NCI-H146 treated with DMSO at 0.1 percent for 48 hours (cell line): ENCODE results near the gene GAS6.
"Not testable (repeated sequence)": the region's sequence is repeated elsewhere in the genome, so short reads cannot be mapped to it uniquely, and the experiment has no call there.

Experiments used
- DNase-seq: peaks from one replicate; lab custom pipeline; 2025; ENCODE audit not compliant: unreplicated experiment; lab: John Stamatoyannopoulos, UW

The GAS6 gene

DNA sequence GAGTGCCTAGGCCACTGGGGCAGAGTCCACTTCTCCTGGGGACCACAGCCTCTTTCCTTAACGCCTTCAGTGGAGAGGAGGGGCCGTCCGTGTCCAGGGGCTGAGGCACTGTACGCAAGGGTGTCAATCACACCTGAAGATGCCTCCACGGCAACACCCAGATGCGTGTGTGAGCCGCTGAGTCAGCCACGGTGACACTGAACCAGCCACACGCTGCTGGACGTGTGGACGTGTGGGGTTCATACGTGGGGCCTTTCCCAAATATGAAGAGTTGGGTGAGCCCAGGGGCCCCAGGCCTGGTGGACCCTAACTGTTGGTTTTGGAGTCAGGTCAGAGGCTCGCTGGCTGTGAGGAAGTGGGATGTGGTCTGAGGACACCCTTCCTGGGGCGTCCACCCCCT lies 53.2 kb downstream of the GAS6 start:
- no peak for DNase-seq

DNA sequence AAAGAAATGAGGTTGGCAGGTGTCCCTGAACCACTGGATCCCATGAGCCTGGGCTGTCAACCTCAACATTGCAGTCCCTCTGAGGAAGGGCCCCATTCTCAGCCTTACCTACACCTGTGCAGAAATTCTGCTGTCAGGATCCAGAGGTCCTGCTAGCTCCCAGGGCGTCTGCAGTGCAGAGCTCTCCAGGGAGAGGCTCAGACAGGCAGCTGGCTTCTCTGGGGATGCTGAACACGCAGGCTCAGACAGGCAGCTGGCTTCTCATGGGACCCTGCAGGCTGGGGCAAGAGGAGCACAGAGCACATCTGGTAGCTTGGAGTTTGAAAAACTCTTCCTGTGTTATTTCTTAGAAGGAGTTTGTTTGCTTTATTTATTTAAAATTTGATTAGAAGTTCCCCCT lies 53.9 kb downstream of the GAS6 start:
- DNase-seq = no peak

- DNase-seq = no peak
Observed at GRCh38 chr13:113808058-113808834, 55.6 kb downstream of the GAS6 start.

GRCh38 chr13:113806526-113806925 lies 57.4 kb downstream of the GAS6 start:
- DNase-seq = no peak

DNA sequence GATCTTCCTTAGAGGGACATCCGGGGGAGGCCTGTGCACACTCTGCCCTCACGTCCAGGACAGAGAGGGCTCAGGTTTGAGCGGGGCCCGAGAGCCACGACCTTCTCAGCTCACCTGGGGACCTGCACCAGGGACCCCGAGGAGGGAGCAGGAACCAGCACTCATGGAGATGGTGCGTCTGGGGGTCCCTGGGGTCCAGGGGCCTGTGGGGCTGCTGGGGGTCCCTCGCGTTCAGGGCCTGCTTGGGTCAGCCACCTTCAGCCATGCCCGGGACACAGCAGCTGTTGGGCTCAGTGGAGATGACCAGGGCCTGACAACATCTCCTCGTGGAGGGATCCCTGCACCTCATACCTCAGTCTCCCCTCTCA lies 57.8 kb downstream of the GAS6 start:
- DNase-seq = no peak

DNA sequence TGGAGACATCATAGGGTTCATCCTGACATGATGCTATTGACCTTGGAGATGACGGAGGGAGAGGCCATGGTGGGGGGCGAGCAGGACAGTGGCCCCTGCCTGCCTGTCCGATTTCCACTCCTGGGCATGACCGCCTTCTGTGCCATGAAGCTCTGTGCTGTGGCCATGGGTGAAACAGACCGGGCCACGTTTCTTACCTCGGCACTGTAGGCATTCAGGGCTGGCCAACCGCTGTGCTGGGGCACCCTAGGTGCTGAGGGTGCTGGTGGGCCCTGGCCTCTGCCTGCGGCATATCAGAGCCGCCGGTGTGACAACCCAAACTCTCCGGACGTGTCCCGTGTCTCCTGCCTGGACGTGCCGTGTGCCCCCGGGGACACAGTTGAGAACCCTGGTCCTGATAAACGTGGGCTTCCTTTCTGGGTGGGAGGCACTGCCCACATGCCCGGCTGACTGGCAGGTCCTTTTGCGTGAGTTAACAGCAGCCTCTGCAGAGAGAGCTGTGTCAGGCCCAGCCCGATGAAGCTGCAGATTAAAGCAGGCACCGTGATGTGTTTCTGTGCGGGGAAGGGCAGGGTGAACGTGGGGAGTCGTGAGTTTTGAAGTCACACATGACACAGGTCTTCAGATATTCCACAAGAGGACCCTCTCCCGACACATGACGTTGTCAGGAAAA lies 58.3 kb downstream of the GAS6 start:
- no peak for DNase-seq

GRCh38 chr13:113804703-113805430 lies 59.0 kb downstream of the GAS6 start:
- DNase-seq = no peak

GRCh38 chr13:113804017-113804702 lies 59.7 kb downstream of the GAS6 start:
- DNase-seq = no peak

DNA sequence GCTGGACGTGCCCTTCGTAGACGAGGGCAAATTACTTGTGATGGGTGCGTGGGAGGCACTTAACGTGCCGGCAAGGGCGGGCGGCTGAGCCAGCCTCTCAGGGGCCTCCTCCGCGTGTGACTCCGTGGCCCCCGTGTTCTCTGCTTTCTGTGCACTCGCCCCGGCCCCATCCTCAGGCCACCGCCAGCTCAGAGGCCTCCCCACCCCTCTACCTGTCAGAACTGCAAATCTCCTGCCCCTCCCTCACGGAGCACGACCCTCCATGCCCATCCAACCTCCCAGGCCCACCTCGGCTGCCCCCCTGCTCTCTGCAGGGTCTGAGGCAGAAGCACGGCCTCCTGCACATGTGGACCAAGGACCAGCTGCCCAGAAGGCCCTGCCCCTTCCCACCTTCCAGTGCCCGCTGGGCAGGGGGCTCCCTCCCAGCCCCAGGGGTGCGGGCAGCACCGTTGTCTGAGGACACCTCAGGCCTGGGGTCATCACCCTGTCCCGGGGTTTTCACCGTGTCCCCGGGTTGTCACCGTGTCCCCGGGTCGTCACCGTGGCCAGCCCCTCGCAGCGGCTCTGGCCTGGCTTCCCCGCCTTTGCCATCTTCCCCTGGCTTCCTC lies 60.4 kb downstream of the GAS6 start:
- DNase-seq = no peak

DNA sequence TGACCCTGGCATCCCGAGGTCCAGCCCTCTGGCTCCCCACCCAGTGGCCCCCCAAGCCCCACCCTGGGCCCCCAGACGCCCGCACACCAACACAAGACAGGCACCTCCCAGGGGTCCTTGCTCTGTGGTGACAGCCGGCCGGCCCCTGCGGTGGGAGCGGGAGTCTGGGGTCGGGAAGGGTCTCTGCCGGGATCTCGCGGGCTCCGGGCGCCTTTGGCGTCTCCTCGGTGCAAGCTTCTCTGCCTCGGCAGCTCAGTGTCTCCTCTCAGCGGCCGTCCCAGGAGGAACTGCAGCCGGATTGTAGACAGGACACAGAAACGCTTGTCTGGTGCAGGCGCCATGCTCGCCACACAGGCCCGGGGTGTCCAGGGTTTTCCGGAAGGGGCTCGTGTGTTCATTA lies 61.1 kb downstream of the GAS6 start:
- no peak for DNase-seq

DNA sequence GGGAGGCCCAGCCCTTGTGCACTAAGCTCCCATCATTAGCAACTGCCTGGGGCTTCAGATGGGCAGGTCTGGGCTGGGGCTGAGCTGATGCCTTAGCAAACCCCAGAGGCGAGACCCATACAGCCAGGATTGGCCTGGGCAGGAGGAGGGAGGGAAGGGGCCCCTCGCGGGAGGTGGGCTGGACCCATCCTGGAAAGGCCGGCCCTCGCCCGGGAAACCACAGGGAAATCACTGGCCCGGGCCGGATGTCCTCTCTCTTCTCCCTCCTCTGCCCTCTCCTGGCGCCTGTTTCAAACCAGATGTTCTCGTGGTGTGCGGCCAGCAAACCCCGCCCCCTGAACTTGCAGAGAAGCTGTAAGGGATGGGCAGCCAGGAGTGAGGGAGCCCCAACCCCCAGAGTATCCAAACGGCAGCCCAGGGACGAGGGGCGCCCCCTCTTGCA lies 61.8 kb downstream of the GAS6 start:
- DNase-seq = no peak

DNA sequence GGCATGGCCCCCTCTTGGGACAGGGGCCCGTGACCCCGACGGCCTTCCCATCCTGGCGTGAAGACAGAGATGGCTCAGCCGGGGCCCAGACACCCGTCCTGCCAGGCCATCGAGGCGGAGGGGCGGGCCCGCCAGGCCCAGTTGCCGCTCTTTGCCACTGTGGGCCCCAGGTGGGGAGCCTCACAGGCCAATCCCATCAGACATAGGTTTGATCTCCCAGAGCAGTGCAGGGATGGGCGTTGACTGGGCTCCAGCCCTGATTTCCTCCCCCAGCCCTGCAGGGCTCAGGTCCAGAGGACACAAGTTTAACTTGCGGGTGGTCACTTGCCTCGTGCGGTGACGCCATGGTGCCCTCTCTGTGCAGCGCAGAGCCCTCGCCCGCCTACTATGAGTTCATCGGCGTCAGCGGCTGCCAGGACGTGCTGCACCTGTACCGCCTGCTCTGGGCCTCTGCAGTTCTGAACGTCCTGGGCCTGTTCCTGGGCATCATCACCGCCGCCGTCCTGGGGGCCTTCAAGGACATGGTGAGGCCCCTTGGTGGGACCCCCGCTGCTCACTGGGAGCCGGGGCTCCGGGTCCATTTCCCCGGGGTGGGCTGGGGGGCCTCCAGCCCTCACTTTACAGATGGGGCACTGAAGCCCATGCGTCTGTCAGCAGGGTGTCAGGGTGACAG lies 62.5 kb downstream of the GAS6 start:
- no peak for DNase-seq

DNA sequence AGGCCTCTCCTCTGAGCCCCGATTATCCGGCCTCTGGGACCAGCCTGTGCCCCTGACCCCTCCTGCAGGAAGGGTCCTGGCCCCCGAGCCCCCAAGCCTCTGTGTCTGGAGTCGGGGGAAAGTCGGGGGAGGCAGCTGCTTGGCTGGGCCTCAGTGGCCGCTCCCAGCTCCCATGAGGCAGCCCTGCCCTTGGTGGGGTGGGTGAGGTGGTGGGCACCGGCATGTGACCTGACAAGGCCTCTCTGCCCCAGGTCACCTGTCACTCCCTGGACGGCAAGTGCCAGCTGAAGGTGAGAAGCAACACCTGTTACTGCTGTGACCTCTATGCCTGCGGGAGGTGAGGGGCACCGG lies 63.3 kb downstream of the GAS6 start:
- DNase-seq = no peak

- DNase-seq = no peak
Observed at GRCh38 chr13:113798200-113798811, 65.6 kb downstream of the GAS6 start.

GRCh38 chr13:113796964-113797676 lies 66.8 kb downstream of the GAS6 start:
- no peak for DNase-seq

- no peak for DNase-seq
Observed at GRCh38 chr13:113796211-113796963, 67.5 kb downstream of the GAS6 start.

- not testable (repeated sequence) for DNase-seq
Observed at GRCh38 chr13:113795362-113795761, 68.5 kb downstream of the GAS6 start.

GRCh38 chr13:113794764-113795173 lies 69.1 kb downstream of the GAS6 start:
- no peak for DNase-seq

DNA sequence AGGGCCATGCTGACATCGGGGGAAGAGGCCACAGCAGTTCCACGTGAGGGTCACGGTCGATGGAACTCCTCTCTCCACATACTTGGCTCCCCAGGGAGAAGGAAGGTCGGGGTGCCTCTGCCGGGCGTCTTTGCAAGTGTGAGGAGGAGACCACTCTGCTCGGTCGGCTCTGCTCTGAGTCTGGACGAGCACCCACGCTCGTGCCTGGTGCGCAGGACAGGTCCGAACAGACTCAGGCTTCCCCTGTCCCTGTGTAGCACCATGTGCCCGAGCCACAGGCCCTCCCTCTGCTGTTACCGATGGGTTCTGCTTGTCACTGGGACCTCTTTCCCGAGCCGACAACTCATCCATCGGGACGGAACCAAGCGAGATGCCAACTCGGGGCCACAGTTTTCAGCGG lies 69.8 kb downstream of the GAS6 start:
- no peak for DNase-seq
